ENCODE measurements around the gene ARHGEF11.

GRCh38 chr1:157034137-157034800, 11.3 kb downstream of the ARHGEF11 start:
- TF ChIP-seq EZH2 (IDR thresholded peaks at IDR 0.05) (no peak), POLR2AphosphoS5 (IDR thresholded peaks at IDR 0.05; ENCODE audit: borderline replicate concordance, low read depth, low read length) (no peak), FOXP2 (optimal IDR thresholded peaks at IDR 0.05; ENCODE audit: control extremely low read depth, extremely low read length, insufficient read depth) (no peak)
